ENCODE results near the gene KRTAP2-3. TPM values are rescaled to one million over a fixed set of nuclear protein-coding genes. Genes with fewer than 3 reads are reported as not detected.

KRTAP2-3 gene
- polyA plus RNA-seq, 3 donors = not detected

Other genes starting within 250 kb of the KRTAP2-3 start
- 10 to 100 TPM; 47.1 to 49.5 (median 48.5) TPM for gene KRT10, start 237.5 kb downstream of the KRTAP2-3 start, polyA plus RNA-seq (ENCODE audit: insufficient read length in 3 of 3)
- gene KRT12, start 192.9 kb downstream of the KRTAP2-3 start, polyA plus RNA-seq (ENCODE audit: insufficient read length in 3 of 3) = not detected
- gene KRT20, start 174.9 kb downstream of the KRTAP2-3 start, polyA plus RNA-seq (ENCODE audit: insufficient read length in 3 of 3) = under 1 TPM in 2 of 3 donors, not detected in 1; 0.11 to 0.19 TPM
- 1 to 10 TPM in 1 of 3 donors, under 1 TPM in 2; 0.80 to 1.4 (median 0.94) TPM for gene KRT23, start 122.5 kb downstream of the KRTAP2-3 start, polyA plus RNA-seq (ENCODE audit: insufficient read length in 3 of 3)
- not detected for gene KRT39, start 93.2 kb downstream of the KRTAP2-3 start, polyA plus RNA-seq (ENCODE audit: insufficient read length in 3 of 3)
- not detected for gene KRT40, start 75.8 kb downstream of the KRTAP2-3 start, polyA plus RNA-seq (ENCODE audit: insufficient read length in 3 of 3)
- gene KRTAP3-3, start 66.0 kb downstream of the KRTAP2-3 start, polyA plus RNA-seq (ENCODE audit: insufficient read length in 3 of 3) = not detected
- gene KRTAP3-2, start 60.2 kb downstream of the KRTAP2-3 start, polyA plus RNA-seq (ENCODE audit: insufficient read length in 3 of 3) = not detected
- not detected for gene KRTAP3-1, start 51.0 kb downstream of the KRTAP2-3 start, polyA plus RNA-seq (ENCODE audit: insufficient read length in 3 of 3)
- gene KRTAP1-5, start 32.9 kb downstream of the KRTAP2-3 start, polyA plus RNA-seq (ENCODE audit: insufficient read length in 3 of 3) = not detected
- not detected for gene KRTAP1-4, start 29.9 kb downstream of the KRTAP2-3 start, polyA plus RNA-seq (ENCODE audit: insufficient read length in 3 of 3)
- gene KRTAP1-3, start 25.2 kb downstream of the KRTAP2-3 start, polyA plus RNA-seq (ENCODE audit: insufficient read length in 3 of 3) = not detected
- gene KRTAP1-1, start 18.7 kb downstream of the KRTAP2-3 start, polyA plus RNA-seq (ENCODE audit: insufficient read length in 3 of 3) = not detected
- not detected for gene KRTAP2-1, start 12.8 kb downstream of the KRTAP2-3 start, polyA plus RNA-seq (ENCODE audit: insufficient read length in 3 of 3)
- gene KRTAP2-2, start 4.9 kb downstream of the KRTAP2-3 start, polyA plus RNA-seq (ENCODE audit: insufficient read length in 3 of 3) = not detected
- gene KRTAP2-4, start 5.8 kb upstream of the KRTAP2-3 start, polyA plus RNA-seq (ENCODE audit: insufficient read length in 3 of 3) = not detected
- gene KRTAP4-7, start 24.0 kb upstream of the KRTAP2-3 start, polyA plus RNA-seq (ENCODE audit: insufficient read length in 3 of 3) = not detected
- not detected for gene KRTAP4-8, start 38.0 kb upstream of the KRTAP2-3 start, polyA plus RNA-seq (ENCODE audit: insufficient read length in 3 of 3)
- gene KRTAP4-16, start 42.1 kb upstream of the KRTAP2-3 start, polyA plus RNA-seq (ENCODE audit: insufficient read length in 3 of 3) = not detected
- not detected for gene KRTAP4-9, start 45.3 kb upstream of the KRTAP2-3 start, polyA plus RNA-seq (ENCODE audit: insufficient read length in 3 of 3)
- gene KRTAP4-11, start 58.3 kb upstream of the KRTAP2-3 start, polyA plus RNA-seq (ENCODE audit: insufficient read length in 3 of 3) = not detected
- gene KRTAP4-12, start 64.1 kb upstream of the KRTAP2-3 start, polyA plus RNA-seq (ENCODE audit: insufficient read length in 3 of 3) = not detected
- gene KRTAP4-6, start 80.4 kb upstream of the KRTAP2-3 start, polyA plus RNA-seq (ENCODE audit: insufficient read length in 3 of 3) = not detected
- not detected for gene KRTAP4-5, start 89.7 kb upstream of the KRTAP2-3 start, polyA plus RNA-seq (ENCODE audit: insufficient read length in 3 of 3)
- not detected for gene KRTAP4-4, start 100.6 kb upstream of the KRTAP2-3 start, polyA plus RNA-seq (ENCODE audit: insufficient read length in 3 of 3)
- not detected for gene KRTAP4-3, start 108.1 kb upstream of the KRTAP2-3 start, polyA plus RNA-seq (ENCODE audit: insufficient read length in 3 of 3)
- not detected for gene KRTAP4-2, start 118.1 kb upstream of the KRTAP2-3 start, polyA plus RNA-seq (ENCODE audit: insufficient read length in 3 of 3)
- not detected for gene KRTAP4-1, start 124.8 kb upstream of the KRTAP2-3 start, polyA plus RNA-seq (ENCODE audit: insufficient read length in 3 of 3)
- gene KRTAP9-1, start 129.8 kb upstream of the KRTAP2-3 start, polyA plus RNA-seq (ENCODE audit: insufficient read length in 3 of 3) = not detected
- gene KRTAP9-2, start 166.5 kb upstream of the KRTAP2-3 start, polyA plus RNA-seq (ENCODE audit: insufficient read length in 3 of 3) = not detected
- gene KRTAP9-3, start 172.3 kb upstream of the KRTAP2-3 start, polyA plus RNA-seq (ENCODE audit: insufficient read length in 3 of 3) = not detected
- not detected for gene KRTAP9-8, start 177.9 kb upstream of the KRTAP2-3 start, polyA plus RNA-seq (ENCODE audit: insufficient read length in 3 of 3)
- not detected for gene KRTAP9-4, start 189.6 kb upstream of the KRTAP2-3 start, polyA plus RNA-seq (ENCODE audit: insufficient read length in 3 of 3)
- gene KRTAP9-9, start 195.3 kb upstream of the KRTAP2-3 start, polyA plus RNA-seq (ENCODE audit: insufficient read length in 3 of 3) = not detected
- gene KRTAP9-6, start 205.3 kb upstream of the KRTAP2-3 start, polyA plus RNA-seq (ENCODE audit: insufficient read length in 3 of 3) = under 1 TPM in 1 of 3 donors, not detected in 2; 0.19 TPM
- not detected for gene KRTAP9-7, start 215.6 kb upstream of the KRTAP2-3 start, polyA plus RNA-seq (ENCODE audit: insufficient read length in 3 of 3)
- gene KRTAP29-1, start 242.7 kb upstream of the KRTAP2-3 start, polyA plus RNA-seq (ENCODE audit: insufficient read length in 3 of 3) = not detected
- not detected for gene KRTAP16-1, start 249.2 kb upstream of the KRTAP2-3 start, polyA plus RNA-seq (ENCODE audit: insufficient read length in 3 of 3)

Measured in renal cortex interstitium (tissue), 3 donors.